HG03342 (cell line): ENCODE results near the gene TBC1D3B.
"Not testable (repeated sequence)": the region's sequence is repeated elsewhere in the genome, so short reads cannot be mapped to it uniquely, and the experiment has no call there.

Experiments
- ATAC-seq: cut with Tn5 transposase; IDR thresholded peaks from one replicate; pipeline ENCODE4 v1.9.1; 2021; ENCODE audit warnings: mild to moderate bottlenecking, moderate library complexity; ENCODE audit not compliant: unreplicated experiment

TBC1D3B gene

GRCh38 chr17:36131421-36131820, 45.0 kb downstream of the TBC1D3B start:
- no peak for ATAC-seq

GRCh38 chr17:36130346-36130745, 46.1 kb downstream of the TBC1D3B start:
- ATAC-seq, result no peak

- ATAC-seq, result no peak
Observed at GRCh38 chr17:36129616-36130015, 46.8 kb downstream of the TBC1D3B start.

GRCh38 chr17:36128411-36128978, 47.9 kb downstream of the TBC1D3B start:
- ATAC-seq, result no peak

- ATAC-seq, result no peak
Observed at GRCh38 chr17:36127911-36128310, 48.5 kb downstream of the TBC1D3B start.

GRCh38 chr17:36127199-36127893, 49.1 kb downstream of the TBC1D3B start:
- ATAC-seq, result no peak

GRCh38 chr17:36124879-36125824, 51.3 kb downstream of the TBC1D3B start:
- ATAC-seq, result no peak

- ATAC-seq, result no peak
Observed at GRCh38 chr17:36123431-36123830, 53.0 kb downstream of the TBC1D3B start.

- ATAC-seq, result not testable (repeated sequence)
Observed at GRCh38 chr17:36121099-36121498, 55.3 kb downstream of the TBC1D3B start.

GRCh38 chr17:36120221-36120620, 56.2 kb downstream of the TBC1D3B start:
- ATAC-seq, result no peak

- ATAC-seq, result no peak
Observed at GRCh38 chr17:36118477-36119353, 57.7 kb downstream of the TBC1D3B start.

GRCh38 chr17:36117505-36118382, 58.7 kb downstream of the TBC1D3B start:
- ATAC-seq, result no peak
